Measurements from ENCODE around the gene NPAS3. TPM values are rescaled to one million over a fixed set of nuclear protein-coding genes. Genes with fewer than 3 reads are reported as not detected.

The NPAS3 gene
- total and polyA plus RNA-seq, 4 donors = 0.07 to 0.09 (median 0.08) TPM; not detected in 1

GRCh38 chr14:33237115-33237740, 298.5 kb downstream of the NPAS3 start:
- no peaks in the 10 kb centered on the region for H3K4me1 ChIP-seq (ENCODE audit: control insufficient read depth in 4 of 4, insufficient read depth in 4 of 4, low read length in 3 of 4)
- no peak overlapping the region for H3K9ac ChIP-seq (ENCODE audit: low read depth in 1 of 2, low read length in 2 of 2)
- DNase-seq (ENCODE audit: low spot score) = no peak
- H3K9me3 ChIP-seq (ENCODE audit: control insufficient read depth in 4 of 4, low read length in 3 of 4) = no peaks in the 10 kb centered on the region
- no peaks in the 10 kb centered on the region for H3K27me3 ChIP-seq (ENCODE audit: control insufficient read depth in 4 of 4, insufficient read depth in 4 of 4, low read length in 3 of 4)
- no peak overlapping the region for H3K4me3 ChIP-seq (ENCODE audit: low read depth in 1 of 3, low read length in 3 of 3)
- H3K27ac ChIP-seq (ENCODE audit: low read depth in 1 of 2, low read length in 2 of 2) = no peak overlapping the region
- no peaks in the 10 kb centered on the region for H3K36me3 ChIP-seq (ENCODE audit: control insufficient read depth in 4 of 4, insufficient read depth in 3 of 4, low read depth in 1 of 4, low read length in 3 of 4)
- WGBS = 54% methylated on average over 4 of the region's 4 CpGs
- TF ChIP-seq SP1 (IDR thresholded peaks at IDR 0.05) (no peak), HNF4G (IDR thresholded peaks at IDR 0.05) (no peak), NR2F2 (IDR thresholded peaks at IDR 0.05) (no peak), EGR1 (IDR thresholded peaks at IDR 0.05; ENCODE audit: low read depth in 2 of 2) (no peak), RAD21 (IDR thresholded peaks at IDR 0.05) (no peak), HNF4A (conservative IDR thresholded peaks at IDR 0.05) (no peak), FOXA1 (IDR thresholded peaks at IDR 0.05) (no peak), FOXA2 (IDR thresholded peaks at IDR 0.05) (no peak)
- TF ChIP-seq, protein P1, sequence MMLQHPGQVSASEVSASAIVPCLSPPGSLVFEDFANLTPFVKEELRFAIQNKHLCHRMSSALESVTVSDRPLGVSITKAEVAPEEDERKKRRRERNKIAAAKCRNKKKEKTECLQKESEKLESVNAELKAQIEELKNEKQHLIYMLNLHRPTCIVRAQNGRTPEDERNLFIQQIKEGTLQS (IDR thresholded peaks at IDR 0.05) = no peak
- TF ChIP-seq, protein P2, sequence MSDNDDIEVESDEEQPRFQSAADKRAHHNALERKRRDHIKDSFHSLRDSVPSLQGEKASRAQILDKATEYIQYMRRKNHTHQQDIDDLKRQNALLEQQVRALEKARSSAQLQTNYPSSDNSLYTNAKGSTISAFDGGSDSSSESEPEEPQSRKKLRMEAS (IDR thresholded peaks at IDR 0.05) = no peak

GRCh38 chr14:33239465-33239864, 300.8 kb downstream of the NPAS3 start:
- Histone ChIP-seq H3K27ac (ENCODE audit: low read depth in 1 of 2, low read length in 2 of 2) (no peak overlapping the region), H3K36me3 (ENCODE audit: control insufficient read depth in 4 of 4, insufficient read depth in 3 of 4, low read depth in 1 of 4, low read length in 3 of 4) (no peaks in the 10 kb centered on the region), H3K27me3 (ENCODE audit: control insufficient read depth in 4 of 4, insufficient read depth in 4 of 4, low read length in 3 of 4) (no peaks in the 10 kb centered on the region), H3K4me1 (ENCODE audit: control insufficient read depth in 4 of 4, insufficient read depth in 4 of 4, low read length in 3 of 4) (no peaks in the 10 kb centered on the region), H3K9me3 (ENCODE audit: control insufficient read depth in 4 of 4, low read length in 3 of 4) (no peaks in the 10 kb centered on the region), H3K4me3 (ENCODE audit: low read depth in 1 of 3, low read length in 3 of 3) (no peak overlapping the region), H3K9ac (ENCODE audit: low read depth in 1 of 2, low read length in 2 of 2) (no peak overlapping the region)
- TF ChIP-seq, protein P1 (IDR thresholded peaks at IDR 0.05) = no peak
- TF ChIP-seq, protein P3, sequence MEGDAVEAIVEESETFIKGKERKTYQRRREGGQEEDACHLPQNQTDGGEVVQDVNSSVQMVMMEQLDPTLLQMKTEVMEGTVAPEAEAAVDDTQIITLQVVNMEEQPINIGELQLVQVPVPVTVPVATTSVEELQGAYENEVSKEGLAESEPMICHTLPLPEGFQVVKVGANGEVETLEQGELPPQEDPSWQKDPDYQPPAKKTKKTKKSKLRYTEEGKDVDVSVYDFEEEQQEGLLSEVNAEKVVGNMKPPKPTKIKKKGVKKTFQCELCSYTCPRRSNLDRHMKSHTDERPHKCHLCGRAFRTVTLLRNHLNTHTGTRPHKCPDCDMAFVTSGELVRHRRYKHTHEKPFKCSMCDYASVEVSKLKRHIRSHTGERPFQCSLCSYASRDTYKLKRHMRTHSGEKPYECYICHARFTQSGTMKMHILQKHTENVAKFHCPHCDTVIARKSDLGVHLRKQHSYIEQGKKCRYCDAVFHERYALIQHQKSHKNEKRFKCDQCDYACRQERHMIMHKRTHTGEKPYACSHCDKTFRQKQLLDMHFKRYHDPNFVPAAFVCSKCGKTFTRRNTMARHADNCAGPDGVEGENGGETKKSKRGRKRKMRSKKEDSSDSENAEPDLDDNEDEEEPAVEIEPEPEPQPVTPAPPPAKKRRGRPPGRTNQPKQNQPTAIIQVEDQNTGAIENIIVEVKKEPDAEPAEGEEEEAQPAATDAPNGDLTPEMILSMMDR (IDR thresholded peaks at IDR 0.05; ENCODE audit: low read depth, low read length, missing input control) = no peak
- TF ChIP-seq HNF4A (conservative IDR thresholded peaks at IDR 0.05) (no peak), FOXA2 (IDR thresholded peaks at IDR 0.05) (no peak), HNF4G (IDR thresholded peaks at IDR 0.05) (no peak), FOXA1 (IDR thresholded peaks at IDR 0.05) (no peak), JUND (IDR thresholded peaks at IDR 0.05) (no peak), YY1 (IDR thresholded peaks at IDR 0.05) (no peak), RAD21 (IDR thresholded peaks at IDR 0.05) (no peak), NR2F2 (IDR thresholded peaks at IDR 0.05) (no peak), GABPA (IDR thresholded peaks at IDR 0.05 in 1 of 2, conservative IDR thresholded peaks at IDR 0.05 in 1 of 2) (no peak)
- WGBS = 62% methylated on average over 1 of the region's 1 CpG
- no peak for DNase-seq (ENCODE audit: low spot score)

GRCh38 chr14:33240466-33240865, 301.8 kb downstream of the NPAS3 start:
- no peak overlapping the region for H3K9ac ChIP-seq (ENCODE audit: low read depth in 1 of 2, low read length in 2 of 2)
- H3K27ac ChIP-seq (ENCODE audit: low read depth in 1 of 2, low read length in 2 of 2) = no peak overlapping the region
- H3K27me3 ChIP-seq (ENCODE audit: control insufficient read depth in 4 of 4, insufficient read depth in 4 of 4, low read length in 3 of 4) = no peaks in the 10 kb centered on the region
- no peak overlapping the region for H3K4me3 ChIP-seq (ENCODE audit: low read depth in 1 of 3, low read length in 3 of 3)
- 58% methylated on average over 2 of the region's 2 CpGs for WGBS
- H3K9me3 ChIP-seq (ENCODE audit: control insufficient read depth in 4 of 4, low read length in 3 of 4) = no peaks in the 10 kb centered on the region
- no peak for DNase-seq (ENCODE audit: low spot score)
- H3K36me3 ChIP-seq (ENCODE audit: control insufficient read depth in 4 of 4, insufficient read depth in 3 of 4, low read depth in 1 of 4, low read length in 3 of 4) = no peaks in the 10 kb centered on the region
- no peaks in the 10 kb centered on the region for H3K4me1 ChIP-seq (ENCODE audit: control insufficient read depth in 4 of 4, insufficient read depth in 4 of 4, low read length in 3 of 4)
- TF ChIP-seq, protein P1 (IDR thresholded peaks at IDR 0.05) = no peak
- TF ChIP-seq ZBTB33 (IDR thresholded peaks at IDR 0.05) (no peak), RXRA (IDR thresholded peaks at IDR 0.05) (no peak), RAD21 (IDR thresholded peaks at IDR 0.05) (no peak), NR2F2 (IDR thresholded peaks at IDR 0.05) (no peak), HNF4A (conservative IDR thresholded peaks at IDR 0.05) (no peak), SP1 (IDR thresholded peaks at IDR 0.05) (no peak), TAF1 (conservative IDR thresholded peaks at IDR 0.05) (no peak), FOXA2 (IDR thresholded peaks at IDR 0.05) (no peak), FOXA1 (IDR thresholded peaks at IDR 0.05) (no peak)
- TF ChIP-seq, protein P3 (IDR thresholded peaks at IDR 0.05; ENCODE audit: low read depth, low read length, missing input control) = no peak

All from liver (tissue), 9 donors.